HG02759 (cell line): ENCODE measurements around the gene BAHCC1.

ENCODE experiments used
- ATAC-seq: cut with Tn5 transposase; IDR thresholded peaks from one replicate; pipeline ENCODE4 v1.9.1; 2021; ENCODE audit warnings: mild to moderate bottlenecking, moderate library complexity; ENCODE audit not compliant: unreplicated experiment

BAHCC1 gene

DNA sequence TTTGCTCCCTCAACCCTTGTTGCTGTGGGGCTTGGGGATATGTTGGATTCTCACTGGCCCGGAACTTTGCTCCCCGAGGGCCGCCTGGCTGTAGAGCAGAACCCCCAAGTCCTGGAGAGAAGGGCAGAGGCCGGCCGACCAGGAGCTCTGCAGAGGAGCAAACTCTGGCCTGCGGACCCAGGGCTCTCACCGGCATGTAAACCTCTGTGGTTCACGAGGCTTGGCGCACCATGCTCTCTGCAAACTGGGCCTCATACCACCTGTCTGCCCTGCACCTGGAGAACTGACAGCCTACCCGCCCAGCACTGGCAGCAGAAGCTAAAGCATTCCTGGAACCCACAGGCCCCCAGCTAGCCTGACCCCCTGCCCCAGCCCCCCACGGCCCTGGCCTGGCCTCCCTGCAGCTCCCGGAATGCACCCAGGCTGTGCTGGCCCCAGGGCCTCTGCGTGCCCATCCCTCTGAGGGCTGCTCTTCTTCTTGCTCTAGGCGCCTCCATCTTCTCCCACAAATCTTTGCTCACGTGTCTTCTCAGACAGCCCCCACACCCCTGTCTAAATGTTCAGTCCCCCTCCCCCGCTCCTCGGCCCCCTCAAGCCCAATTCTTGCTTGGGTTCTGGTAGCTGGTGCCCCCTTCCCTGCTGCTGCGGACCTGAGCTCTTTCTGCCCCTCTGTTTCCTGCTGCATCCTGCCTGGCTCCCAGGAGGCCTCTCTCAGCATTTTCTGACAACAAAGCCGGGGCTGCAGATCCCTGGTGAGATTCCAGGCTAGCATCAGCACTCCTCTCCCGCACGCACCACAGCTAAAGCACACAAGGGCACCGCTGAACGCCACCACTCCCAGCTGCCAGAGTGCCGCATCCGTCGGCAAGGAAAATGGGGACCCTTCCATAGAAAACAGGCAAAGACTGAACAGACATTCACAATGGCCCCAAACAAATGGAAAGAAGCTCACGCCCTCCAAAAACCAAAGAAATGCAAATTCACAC is 94.0 kb downstream of the BAHCC1 start:
- no peak for ATAC-seq

DNA sequence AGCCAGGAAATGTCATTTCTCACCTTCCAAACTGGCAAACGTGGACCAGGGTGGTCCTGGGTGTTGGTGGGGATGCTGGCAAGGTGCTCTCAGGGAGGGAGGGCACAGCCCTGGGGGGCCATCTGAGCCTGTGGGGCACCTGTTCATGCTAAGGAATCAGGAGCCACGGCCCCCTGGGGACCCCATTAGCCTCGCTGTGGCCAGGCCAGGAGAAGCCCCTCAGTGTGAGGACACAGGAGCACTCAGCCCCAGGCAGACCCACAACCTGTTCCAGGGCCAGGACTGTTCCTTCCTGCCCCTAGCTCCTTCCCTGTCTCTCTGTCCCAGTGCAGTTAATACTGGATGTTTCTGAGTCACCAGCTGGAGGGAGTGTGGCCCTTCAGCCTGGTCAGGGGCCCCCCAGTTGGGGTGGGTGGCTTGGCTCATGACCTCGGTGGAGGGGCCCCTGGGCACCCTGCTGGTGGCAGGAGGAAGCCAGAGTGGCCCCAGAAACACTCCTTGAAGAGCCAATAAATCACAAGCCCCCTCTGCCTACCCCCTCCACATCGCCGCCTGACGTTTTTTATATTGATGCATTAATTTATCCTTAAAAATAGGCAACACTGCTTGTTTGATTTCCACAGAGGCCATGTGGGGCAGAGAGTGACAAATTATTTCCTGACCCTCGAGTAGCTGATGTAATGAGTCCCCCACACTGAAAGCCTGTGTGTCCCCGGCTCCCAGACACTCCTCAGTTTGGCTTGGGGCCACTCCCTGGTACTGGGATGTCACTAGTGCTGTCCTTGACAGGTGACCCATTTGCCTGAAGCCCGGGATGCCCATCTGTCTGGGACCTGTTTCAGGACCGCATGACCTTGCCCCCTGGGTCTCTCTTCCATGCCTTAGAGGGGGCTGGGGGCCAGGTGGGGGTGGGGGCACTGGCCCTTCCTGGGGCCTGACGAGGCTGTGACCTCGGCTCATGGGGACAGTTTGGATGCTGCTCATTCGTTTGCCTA is 95.0 kb downstream of the BAHCC1 start:
- no peak for ATAC-seq

DNA sequence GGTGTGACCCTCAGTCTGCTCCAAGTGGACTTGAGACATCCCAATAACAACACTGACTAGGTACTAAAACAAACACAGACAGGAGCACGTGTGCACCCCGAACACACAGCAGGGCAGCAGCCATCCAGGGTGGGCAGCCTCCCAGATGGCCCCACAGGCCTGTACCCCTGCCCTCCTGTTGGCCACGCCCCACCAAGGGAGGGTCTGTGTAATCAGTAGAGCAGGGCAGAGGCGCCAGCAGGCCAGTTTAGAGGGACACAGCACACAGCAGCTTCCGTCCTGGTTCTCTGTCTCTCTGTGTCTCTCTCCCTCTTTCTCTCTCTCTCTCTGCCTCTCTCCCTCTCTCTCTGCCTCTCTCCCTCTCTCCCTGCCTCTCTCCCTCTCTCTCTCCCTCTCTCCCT is 95.9 kb downstream of the BAHCC1 start:
- ATAC-seq = no peak

DNA sequence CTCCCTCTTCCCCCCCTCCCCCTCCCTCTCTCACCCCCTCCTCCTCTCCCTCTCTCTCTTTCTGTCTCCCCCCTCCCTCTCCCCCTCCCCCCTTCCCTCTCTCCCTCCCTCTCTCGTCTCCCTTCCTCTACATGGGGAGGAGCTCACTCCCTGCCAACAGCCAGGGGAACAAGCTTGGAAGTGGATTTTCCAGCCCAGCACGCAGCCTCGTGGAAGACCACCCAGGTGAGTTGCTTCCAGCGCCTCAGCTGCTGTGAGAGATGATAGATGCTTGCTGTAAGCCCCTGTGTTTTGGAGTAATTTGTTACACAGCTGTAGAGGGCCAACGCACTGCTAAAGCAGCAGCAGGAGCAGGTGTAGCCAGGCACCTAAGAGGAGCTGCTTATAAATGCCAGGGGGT is 96.5 kb downstream of the BAHCC1 start:
- no peak for ATAC-seq

DNA sequence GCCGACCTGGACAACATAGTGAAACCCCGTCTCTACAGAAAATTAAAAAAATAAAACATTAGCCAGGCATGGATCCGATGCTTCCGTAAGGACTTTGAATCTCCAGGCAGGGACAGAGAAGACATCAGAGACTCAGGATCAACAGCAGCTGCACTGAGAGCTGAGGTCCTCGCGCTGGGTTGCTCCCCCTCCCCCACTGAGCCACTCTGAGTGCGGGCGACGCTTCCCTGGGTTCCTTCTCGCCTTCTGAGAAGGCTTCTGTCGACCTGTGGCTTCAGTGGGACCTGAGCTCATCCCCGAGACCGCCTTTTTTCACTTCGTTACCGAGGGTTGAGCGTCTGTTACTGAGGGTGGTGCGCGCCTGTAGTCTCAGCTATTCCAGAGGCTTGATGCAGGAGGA is 96.9 kb downstream of the BAHCC1 start:
- ATAC-seq = no peak

DNA sequence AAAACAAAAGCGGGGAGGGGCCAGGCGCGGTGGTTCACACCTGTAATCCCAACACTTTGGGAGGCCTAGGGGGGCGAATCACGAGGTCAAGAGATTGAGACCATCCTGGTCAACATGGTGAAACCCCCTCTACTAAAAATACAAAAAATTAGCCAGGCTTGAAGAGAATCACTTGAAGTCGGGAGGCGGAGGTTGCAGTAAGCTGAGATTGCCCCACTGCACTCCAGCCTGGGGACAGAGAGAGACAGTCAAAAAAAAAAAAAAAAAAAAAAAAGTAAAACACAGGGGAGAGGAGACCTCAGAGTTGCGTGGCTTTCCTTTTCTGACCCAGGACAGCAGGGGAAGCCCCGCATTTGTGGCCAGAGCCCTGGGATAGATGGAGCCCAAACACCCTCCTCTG is 97.4 kb downstream of the BAHCC1 start:
- no peak for ATAC-seq

DNA sequence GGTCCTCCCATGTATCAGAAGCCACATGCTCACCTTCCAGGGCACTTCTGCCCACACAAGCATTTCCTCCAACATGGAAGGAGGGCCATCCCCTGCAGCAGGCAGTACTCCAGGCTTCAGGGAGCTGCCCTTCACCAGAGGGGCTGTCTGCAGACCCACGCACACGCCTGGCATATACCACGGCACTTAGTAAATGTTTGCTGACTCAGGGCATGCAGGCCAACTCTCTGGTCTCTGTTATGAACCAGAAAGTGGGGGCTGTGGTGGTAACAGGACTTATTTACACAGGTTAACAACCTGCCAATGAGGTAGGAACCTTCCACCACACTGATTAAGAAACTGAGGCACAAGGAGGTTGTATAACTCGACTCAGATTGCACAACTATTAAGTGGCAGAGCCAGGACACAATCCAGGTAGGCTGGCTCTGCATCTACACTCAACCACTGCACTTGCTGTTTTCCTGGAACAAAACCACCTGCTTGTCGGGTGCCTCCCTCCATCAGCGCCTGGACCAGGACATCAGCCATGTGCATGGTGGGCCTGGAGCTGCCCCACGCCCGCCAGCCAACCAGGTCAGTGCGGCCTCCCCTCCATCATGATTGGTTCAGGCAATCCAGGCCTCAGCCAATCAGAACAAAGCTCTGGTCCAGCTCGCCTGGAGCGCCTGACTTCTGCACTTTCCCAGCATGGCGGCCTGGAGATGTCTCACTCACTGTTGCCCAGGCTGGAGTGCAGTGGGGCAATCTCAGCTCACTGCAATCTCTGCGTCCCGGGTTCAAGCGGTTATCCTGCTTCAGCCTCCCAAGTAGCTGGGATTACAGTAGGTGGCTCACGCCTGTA is 98.2 kb downstream of the BAHCC1 start:
- ATAC-seq = no peak

DNA sequence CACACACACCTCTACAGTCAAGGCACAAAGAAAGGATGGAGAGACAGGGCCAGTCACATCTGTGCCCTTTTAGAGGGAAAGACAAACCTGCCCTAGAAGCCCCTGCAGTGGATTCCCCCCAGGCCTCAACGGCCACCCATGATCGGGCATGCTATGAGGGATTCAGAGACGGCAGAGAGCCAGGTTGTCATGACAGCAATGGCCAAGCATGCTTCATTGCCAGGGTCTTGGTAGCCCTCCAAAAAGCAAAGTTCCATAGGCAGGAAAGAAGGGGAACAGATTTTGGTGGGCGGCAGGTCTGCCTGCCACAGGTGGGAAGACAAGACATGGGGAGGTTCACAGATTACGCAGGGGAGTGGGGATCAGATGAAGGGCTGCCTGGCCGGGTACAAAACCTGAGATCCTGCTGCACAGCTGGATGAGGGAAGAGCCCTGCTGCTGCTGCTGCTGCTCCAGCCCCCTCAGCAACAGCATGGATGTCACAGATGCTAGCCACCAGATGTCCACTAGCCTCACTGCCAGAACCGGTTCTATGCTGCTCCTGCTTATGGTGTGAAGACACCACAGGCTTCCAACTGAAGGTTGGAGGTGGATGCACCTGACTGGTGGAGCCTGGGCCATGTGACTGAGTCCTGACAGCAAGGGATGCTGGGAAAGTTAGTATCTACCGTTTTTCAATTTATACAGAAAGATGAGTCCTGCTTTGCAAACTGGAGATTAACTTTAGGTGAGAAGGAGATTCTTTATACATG is 99.5 kb downstream of the BAHCC1 start:
- ATAC-seq = no peak

DNA sequence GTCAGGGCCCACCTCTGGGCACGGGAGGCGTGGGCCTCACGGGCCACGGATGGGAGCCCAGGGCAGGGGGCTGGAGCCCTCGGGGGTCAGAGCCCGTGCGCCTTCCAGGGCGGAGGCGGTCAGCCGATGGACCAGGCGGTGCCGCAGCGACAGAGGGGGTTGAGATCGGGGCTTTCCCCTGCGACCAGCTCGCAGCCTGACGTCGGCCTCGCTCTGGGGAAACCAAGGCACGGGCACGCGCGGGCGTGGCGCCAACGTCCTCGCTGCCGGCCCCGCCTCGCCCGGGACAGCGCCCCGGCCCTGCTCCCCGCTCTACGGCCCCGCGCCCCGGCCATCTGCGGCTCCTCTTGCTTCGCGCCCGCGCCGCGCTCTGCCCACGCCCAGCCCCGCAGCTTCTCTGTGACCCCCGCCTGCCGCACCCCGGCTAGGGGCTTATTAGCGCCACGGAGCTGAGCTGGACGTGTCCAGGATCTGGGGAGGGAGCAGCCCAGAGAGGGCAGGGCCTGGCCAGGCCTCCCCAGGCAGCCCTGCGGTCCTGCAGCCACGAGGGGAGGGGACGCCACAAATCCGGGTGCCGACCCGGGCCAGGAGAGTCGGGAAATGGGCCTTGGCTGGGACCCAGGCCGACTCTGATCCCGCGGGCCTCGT is 103.8 kb downstream of the BAHCC1 start:
- ATAC-seq = no peak

DNA sequence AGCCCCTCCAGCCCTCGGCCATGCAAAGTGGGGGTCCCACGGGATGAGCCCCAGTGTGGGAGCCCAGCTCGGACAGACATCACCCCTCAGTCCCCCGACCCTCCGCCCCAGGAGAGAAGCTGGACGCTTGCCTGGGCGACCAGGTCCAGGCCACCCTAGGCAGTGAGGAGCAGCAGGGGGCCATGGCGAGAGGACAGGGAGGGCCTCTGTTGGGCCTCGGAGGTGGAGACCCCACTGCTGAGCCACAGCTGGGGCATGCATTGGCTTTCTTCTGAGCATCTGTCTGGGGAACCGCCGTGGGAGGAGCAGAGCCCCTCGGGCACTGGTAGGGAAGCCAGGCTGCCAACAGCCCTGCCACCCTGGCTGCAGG is 104.3 kb downstream of the BAHCC1 start:
- ATAC-seq = no peak

DNA sequence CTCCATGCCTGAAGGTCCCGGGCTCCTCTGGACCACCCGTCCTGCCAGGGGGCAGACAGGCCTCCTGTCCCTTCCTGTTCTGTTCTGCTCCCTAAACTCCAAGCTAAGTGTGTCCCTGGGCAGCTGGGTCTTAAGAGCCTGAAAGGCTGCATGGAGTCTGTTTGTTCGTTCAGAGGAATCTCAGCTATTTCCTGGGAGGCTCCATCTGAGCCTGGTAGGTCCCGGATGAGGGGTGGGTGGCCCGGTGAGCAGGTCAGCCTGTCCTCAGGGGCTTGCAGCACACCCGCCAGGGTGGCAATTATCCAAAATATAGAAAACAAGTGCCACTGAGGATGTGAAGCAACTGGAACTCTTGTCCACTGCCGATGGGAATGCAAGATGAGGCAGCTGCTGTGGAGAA is 104.8 kb downstream of the BAHCC1 start:
- ATAC-seq = no peak

DNA sequence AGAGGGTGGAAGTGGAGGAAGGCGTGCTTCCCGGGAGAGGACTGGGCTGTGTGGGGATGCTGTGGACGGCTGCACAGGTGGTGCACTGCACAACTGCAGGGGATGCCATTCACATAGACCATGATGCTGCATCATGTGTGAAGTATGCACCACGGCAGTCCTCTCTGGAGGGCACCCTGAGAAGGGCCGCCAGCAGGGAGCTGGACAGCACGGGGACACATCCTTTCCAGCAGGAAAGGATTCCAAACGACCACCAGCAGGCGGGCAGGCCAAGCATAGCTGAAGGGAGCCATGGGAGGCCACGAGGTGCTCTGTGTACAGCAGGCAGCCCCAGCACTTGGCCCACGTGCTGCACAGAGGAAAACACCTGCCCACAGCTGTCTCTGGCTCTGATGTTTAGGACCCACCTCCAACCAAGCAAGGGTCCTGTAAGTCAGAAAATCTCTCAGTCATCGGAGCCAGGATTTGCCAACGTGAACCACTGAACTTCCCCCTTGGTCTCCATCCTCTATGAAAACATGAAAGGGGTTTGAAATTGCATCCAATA is 107.3 kb downstream of the BAHCC1 start:
- ATAC-seq = no peak

DNA sequence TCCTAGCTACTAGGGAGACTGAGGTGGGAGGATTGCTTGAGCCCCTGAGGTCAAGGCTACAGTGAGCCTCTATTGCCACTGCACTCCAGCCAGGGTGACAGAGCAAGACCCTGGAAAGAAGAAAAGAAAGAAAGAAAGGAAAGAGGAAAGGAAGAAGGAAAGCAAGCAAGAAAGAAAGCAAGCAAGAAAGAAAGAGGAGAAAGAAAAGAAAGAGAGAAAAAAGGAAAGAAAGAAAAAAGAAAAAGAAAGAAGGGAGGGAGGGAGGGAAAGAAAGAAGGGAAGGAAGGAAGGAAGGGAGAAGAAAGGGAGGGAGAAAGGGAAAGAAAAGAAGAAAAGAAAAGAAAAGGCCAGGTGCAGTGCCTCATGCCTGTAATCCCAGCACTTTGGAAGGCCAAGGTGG is 108.4 kb downstream of the BAHCC1 start:
- ATAC-seq = no peak

DNA sequence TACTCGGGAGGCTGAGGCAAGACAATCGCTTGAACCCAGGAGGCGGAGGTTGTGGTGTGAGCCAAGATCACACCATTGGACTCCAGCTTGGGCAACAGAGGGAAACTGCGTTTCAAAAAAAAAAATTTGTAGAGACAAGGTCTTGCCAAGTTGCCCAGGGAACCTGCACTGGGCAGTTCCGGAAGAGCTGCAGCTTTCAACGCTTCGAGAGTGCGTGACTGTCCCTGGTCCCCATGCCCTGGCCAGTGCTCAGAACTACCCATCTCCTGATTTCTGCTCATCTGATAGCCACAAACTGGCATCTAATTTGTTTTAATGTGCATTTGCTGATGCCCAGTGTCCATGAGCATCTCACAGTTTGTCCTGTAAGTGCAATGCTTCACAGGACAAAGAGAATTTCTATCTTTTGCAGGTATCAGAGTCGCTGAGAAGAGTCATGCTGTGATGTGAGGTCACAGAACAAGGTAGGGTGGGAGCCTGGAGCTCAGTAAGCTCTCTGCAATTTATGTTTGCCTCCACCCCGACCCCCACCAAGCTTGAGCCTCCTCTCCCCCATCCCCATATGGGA is 113.5 kb downstream of the BAHCC1 start:
- ATAC-seq = no peak

DNA sequence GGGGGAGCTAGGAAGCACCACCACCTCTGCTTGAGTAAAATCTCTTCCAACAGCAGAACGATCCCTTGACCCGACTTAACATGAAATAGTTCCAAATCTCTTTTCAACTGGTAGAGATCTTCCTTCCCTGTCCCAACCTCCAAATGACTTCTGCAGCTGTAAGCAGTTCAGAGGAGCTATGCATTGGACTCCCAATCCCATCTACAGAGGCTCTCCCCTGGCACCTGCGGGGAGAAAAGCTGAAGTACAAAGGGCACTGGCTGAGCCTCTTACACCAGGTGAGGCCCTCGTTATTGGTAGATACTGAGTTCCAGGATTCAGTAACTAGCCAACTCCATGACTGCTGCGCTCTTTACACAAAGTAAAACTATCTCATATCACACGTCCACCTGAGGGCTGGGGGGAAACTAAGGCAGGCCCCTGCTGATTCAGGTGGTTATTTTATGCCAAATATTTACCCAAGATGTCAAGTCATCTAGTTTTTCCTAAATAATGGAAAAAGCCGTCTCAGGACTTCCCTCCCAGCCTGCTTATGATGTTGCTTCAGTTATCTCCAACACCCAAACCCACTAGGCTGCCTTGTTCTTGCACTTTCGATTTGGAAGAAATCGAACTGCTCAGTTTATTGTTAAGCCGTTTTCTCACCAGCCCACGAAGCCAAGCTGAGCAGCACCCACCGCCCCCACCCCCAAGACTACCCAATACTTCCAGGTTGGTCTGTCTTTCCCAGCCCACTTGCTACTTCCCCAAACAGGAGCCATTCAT is 114.1 kb downstream of the BAHCC1 start:
- ATAC-seq = no peak

DNA sequence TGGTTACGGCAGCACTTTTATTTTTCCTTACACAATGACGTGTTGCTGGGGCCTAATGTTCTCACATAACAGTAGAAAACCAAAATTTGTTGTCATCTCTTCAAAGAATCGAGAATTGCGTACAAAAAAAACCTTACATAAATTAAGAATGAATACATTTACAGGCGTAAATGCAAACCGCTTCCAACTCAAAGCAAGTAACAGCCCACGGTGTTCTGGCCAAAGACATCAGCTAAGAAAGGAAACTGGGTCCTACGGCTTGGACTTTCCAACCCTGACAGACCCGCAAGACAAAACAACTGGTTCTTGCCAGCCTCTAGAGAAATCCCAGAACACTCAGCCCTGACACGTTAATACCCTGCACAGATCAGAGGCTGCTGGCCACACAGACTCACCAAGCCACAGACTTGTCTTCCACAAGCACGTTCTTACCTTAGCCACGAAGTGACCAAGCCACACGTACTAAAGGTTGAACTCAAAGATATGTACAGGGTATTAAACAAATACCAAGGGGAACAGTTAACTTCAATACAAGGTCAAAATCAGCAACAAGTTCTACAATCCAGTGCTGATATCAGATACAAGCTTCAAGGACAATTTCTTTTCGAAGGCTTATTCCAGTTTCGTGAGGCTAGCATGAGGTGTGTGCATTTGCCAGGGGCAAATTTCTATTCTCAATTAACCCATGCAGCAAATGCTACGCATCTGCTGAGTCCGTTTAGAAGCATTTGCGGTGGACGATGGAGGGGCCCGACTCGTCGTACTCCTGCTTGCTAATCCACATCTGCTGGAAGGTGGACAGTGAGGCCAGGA is 114.9 kb downstream of the BAHCC1 start:
- no peak for ATAC-seq

DNA sequence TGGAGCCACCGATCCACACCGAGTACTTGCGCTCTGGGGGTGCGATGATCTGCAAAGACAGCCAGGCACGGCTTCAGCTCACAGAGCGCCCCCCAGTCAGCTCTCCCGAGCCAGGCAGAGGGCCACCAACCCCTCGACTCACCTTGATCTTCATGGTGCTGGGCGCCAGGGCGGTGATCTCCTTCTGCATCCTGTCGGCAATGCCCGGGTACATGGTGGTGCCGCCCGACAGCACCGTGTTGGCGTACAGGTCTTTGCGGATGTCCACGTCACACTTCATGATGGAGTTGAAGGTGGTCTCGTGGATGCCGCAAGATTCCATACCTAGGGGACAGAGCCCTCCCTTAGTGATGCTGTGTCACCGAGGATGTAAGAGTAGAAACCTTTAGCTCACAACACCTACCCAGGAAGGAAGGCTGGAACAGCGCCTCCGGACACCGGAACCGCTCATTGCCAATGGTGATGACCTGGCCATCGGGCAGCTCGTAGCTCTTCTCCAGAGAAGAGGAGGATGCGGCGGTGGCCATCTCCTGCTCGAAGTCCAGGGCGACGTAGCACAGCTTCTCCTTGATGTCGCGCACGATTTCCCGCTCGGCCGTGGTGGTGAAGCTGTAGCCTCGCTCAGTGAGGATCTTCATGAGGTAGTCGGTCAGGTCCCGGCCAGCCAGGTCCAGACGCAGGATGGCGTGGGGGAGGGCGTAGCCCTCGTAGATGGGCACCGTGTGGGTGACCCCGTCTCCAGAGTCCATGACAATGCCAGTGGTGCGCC is 115.7 kb downstream of the BAHCC1 start:
- ATAC-seq = no peak
